NT2/D1 (cell line): Measurements from ENCODE around the gene PLB1.

Experiments
- SUZ12 ChIP-seq: IDR thresholded peaks from 2 replicates; pipeline ENCODE4 v1.6.1; 2011; ENCODE audit not compliant: insufficient read length, insufficient read depth; ENCODE audit errors: extremely low read depth
- YY1 ChIP-seq: IDR thresholded peaks from 2 replicates; pipeline ENCODE4 v1.6.1; 2011; ENCODE audit not compliant: insufficient read length, insufficient read depth
- ZNF274 ChIP-seq: IDR thresholded peaks from 2 replicates; pipeline ENCODE4 v1.6.1; 2011; ENCODE audit warnings: mild to moderate bottlenecking, low read depth, low read length

- TF ChIP-seq ZNF274 (no peak), YY1 (no peak), SUZ12 (no peak)
These were observed 72.2 kb downstream of the PLB1 start for GRCh38 chr2:28568036-28568435.
